ENCODE data around the gene KMT2E. TPM values are rescaled to one million over a fixed set of nuclear protein-coding genes. Genes with fewer than 3 reads are reported as not detected.

The KMT2E gene
- total RNA-seq, 1 experiment from 2014 or later = 49.7 TPM

DNA sequence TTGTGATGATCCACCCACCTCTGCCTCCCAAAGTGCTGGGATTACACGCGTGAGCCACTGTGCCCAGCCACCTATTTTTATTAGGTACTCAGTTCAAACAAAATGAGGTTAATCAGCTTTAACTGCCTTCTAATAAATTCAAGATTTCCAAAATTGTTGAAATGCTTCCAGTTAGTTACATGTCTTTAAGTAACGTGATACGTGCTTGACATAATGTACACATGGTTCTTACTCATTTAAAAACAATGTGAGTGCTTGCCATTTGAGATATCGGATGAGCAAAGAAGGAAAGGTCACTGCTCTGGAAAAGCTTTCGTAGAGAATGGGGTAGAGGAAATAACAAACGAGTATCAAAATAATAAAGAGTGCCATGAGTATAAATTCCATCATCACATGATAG, 83.6 kb downstream of the KMT2E start:
- H3K36me3 Mint-ChIP-seq (ENCODE audit: insufficient read depth, unreplicated experiment) = peaks cover 86% of the 10 kb centered on the region
- intact Hi-C loops (cut with micrococcal nuclease) = no loop called here
- TF ChIP-seq, protein P1, sequence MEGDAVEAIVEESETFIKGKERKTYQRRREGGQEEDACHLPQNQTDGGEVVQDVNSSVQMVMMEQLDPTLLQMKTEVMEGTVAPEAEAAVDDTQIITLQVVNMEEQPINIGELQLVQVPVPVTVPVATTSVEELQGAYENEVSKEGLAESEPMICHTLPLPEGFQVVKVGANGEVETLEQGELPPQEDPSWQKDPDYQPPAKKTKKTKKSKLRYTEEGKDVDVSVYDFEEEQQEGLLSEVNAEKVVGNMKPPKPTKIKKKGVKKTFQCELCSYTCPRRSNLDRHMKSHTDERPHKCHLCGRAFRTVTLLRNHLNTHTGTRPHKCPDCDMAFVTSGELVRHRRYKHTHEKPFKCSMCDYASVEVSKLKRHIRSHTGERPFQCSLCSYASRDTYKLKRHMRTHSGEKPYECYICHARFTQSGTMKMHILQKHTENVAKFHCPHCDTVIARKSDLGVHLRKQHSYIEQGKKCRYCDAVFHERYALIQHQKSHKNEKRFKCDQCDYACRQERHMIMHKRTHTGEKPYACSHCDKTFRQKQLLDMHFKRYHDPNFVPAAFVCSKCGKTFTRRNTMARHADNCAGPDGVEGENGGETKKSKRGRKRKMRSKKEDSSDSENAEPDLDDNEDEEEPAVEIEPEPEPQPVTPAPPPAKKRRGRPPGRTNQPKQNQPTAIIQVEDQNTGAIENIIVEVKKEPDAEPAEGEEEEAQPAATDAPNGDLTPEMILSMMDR (IDR thresholded peaks at IDR 0.05; ENCODE audit: unreplicated experiment) = no peak
- no peaks in the 10 kb centered on the region for H3K9me3 Mint-ChIP-seq (ENCODE audit: unreplicated experiment)
- DNase-seq (ENCODE audit: unreplicated experiment) = peak; percentile 58
- ChIA-PET CTCF (interaction anchor here (1.2 kb wide), 1 partner anchor 116 kb away, joined by 3 read pairs; no protein-coding TSS in a partner anchor), POLR2A (interaction anchor here (0.5 to 0.8 kb wide), 4 partner anchors 15 to 171 kb away, joined by 3 to 4 read pairs (median 3); no protein-coding TSS in a partner anchor)
- BruUV-seq (replicated peaks) = no TSS peak
- H3K27me3 Mint-ChIP-seq (ENCODE audit: insufficient read depth, unreplicated experiment) = no peaks in the 10 kb centered on the region
- peaks cover 7% of the 10 kb centered on the region for H3K4me1 Mint-ChIP-seq (ENCODE audit: insufficient read depth, unreplicated experiment)
- H3K4me3 Mint-ChIP-seq (ENCODE audit: unreplicated experiment) = peak overlapping the region; percentile 15
- no peak overlapping the region for H3K27ac Mint-ChIP-seq (ENCODE audit: low read depth, unreplicated experiment)

DNA sequence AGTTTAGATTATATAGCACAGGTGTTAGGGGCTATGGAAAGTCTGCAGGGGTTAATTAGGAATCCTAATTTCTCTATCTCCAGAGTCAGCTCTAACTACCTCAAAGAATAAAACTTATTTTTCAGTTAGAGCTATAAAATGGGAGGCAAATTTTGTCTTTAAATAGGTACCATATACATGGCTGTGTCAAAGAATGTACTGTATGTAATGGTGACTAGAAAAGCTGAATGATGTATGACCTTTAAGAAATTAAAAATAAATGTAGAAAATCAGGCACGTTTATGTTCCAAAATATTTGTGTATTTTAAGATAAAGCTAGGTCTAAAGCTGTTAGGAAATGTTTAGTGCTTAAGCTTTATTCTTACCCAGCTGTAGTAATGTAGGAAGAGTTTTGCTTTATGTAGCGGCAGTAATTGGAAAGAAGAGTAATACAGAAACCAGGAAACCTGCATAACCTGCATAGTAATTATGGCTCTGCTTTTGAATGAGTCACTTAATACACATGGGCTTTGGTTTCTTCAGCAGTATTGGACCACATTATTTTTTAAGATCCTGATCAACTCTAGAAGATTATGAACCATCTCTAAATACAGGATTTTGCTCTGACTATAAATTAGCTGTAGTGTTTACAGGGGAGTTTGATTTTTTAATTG, 85.0 kb downstream of the KMT2E start:
- ChIA-PET CTCF (interaction anchor here (0.6 to 0.7 kb wide), 2 partner anchors 45 to 63 kb away, joined by 3 read pairs; no protein-coding TSS in a partner anchor), POLR2A (interaction anchor here (1.1 to 1.6 kb wide), 2 partner anchors 11 to 238 kb away, joined by 3 read pairs; no protein-coding TSS in a partner anchor)
- intact Hi-C loops (cut with micrococcal nuclease) = no loop called here
- H3K4me1 Mint-ChIP-seq (ENCODE audit: insufficient read depth, unreplicated experiment) = peaks cover 7% of the 10 kb centered on the region
- no peak for DNase-seq (ENCODE audit: unreplicated experiment)
- BruUV-seq (replicated peaks) = no TSS peak
- H3K27ac Mint-ChIP-seq (ENCODE audit: low read depth, unreplicated experiment) = no peak overlapping the region
- H3K4me3 Mint-ChIP-seq (ENCODE audit: unreplicated experiment) = no peak overlapping the region
- TF ChIP-seq, protein P1 (IDR thresholded peaks at IDR 0.05; ENCODE audit: unreplicated experiment) = no peak
- peaks cover 86% of the 10 kb centered on the region for H3K36me3 Mint-ChIP-seq (ENCODE audit: insufficient read depth, unreplicated experiment)
- no peaks in the 10 kb centered on the region for H3K9me3 Mint-ChIP-seq (ENCODE audit: unreplicated experiment)
- H3K27me3 Mint-ChIP-seq (ENCODE audit: insufficient read depth, unreplicated experiment) = no peaks in the 10 kb centered on the region

DNA sequence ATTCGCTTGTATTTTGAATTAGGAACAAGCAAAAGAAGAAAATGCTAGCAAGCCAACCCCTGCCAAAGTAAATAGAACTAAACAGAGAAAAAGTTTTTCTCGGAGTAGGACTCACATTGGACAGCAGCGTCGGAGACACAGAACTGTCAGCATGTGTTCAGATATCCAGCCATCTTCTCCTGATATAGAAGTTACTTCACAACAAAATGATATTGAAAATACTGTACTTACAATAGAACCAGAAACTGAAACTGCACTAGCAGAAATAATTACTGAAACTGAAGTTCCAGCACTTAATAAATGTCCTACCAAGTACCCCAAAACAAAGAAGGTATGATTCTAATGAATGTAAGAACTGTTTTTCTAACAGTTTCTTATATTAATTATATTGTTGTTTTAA, 87.9 kb downstream of the KMT2E start:
- intact Hi-C loops (cut with micrococcal nuclease) = loop anchor here (10.0 kb wide), 1 partner anchor 233 kb away; no protein-coding TSS in a partner anchor
- TF ChIP-seq, protein P1 (IDR thresholded peaks at IDR 0.05; ENCODE audit: unreplicated experiment) = no peak
- H3K36me3 Mint-ChIP-seq (ENCODE audit: insufficient read depth, unreplicated experiment) = peaks cover 86% of the 10 kb centered on the region
- ChIA-PET CTCF (interaction anchor here (0.6 kb wide), 1 partner anchor 235 kb away, joined by 3 read pairs; no protein-coding TSS in a partner anchor), POLR2A (no interaction called here)
- H3K4me1 Mint-ChIP-seq (ENCODE audit: insufficient read depth, unreplicated experiment) = peaks cover 7% of the 10 kb centered on the region
- no peak overlapping the region for H3K27ac Mint-ChIP-seq (ENCODE audit: low read depth, unreplicated experiment)
- BruUV-seq (replicated peaks) = TSS peak; percentile 13
- H3K27me3 Mint-ChIP-seq (ENCODE audit: insufficient read depth, unreplicated experiment) = no peaks in the 10 kb centered on the region
- no peak overlapping the region for H3K4me3 Mint-ChIP-seq (ENCODE audit: unreplicated experiment)
- no peak for DNase-seq (ENCODE audit: unreplicated experiment)
- no peaks in the 10 kb centered on the region for H3K9me3 Mint-ChIP-seq (ENCODE audit: unreplicated experiment)

DNA sequence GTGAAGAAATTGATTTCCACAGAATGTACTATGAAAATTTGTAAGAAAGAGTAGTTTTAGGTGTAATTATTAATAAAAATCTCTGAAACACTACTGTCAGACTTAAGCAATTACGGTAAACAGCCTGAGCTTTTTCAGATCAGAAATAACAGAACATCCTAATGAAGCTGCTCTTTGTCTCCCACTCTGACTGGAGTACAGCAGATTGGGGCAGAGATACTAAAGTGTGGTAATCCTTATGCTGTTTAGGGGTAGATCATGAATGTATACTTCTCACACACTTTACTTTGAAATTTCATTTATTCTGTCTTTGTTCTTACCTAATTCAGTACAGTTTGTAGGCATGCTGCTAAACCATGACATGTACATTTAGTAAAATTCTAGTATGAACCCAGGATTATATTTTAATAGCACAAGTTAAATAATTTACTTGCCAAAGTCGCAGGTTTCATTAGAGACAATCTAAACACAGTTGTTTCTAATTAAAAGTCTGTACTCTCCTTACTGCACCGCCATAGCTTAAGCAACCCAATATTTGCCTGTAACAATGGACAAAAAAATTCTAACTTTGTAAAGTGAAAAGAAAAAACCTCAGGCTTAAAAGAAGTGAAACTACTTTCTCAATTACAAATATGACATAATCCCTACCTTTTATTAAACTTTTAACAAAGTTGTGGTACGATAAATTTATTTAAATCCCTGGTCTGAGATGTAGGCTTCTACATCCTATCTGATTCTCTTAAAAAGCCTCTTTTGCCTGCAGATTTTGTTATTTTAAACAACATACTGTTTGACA, 88.8 kb downstream of the KMT2E start:
- no peak for DNase-seq (ENCODE audit: unreplicated experiment)
- Mint-ChIP-seq H3K9me3 (ENCODE audit: unreplicated experiment) (no peaks in the 10 kb centered on the region), H3K27ac (ENCODE audit: low read depth, unreplicated experiment) (peak overlapping the region; percentile 42), H3K27me3 (ENCODE audit: insufficient read depth, unreplicated experiment) (no peaks in the 10 kb centered on the region), H3K4me1 (ENCODE audit: insufficient read depth, unreplicated experiment) (peaks cover 3% of the 10 kb centered on the region), H3K36me3 (ENCODE audit: insufficient read depth, unreplicated experiment) (peaks cover 86% of the 10 kb centered on the region), H3K4me3 (ENCODE audit: unreplicated experiment) (no peak overlapping the region)
- ChIA-PET POLR2A (interaction anchor here (0.5 to 0.6 kb wide), 2 partner anchors 136 to 227 kb away, joined by 3 to 4 read pairs; no protein-coding TSS in a partner anchor), CTCF (interaction anchor here (0.6 kb wide), 1 partner anchor 235 kb away, joined by 3 read pairs; no protein-coding TSS in a partner anchor)
- TF ChIP-seq, protein P1 (IDR thresholded peaks at IDR 0.05; ENCODE audit: unreplicated experiment) = no peak
- no TSS peak for BruUV-seq (replicated peaks)
- intact Hi-C loops (cut with micrococcal nuclease) = loop anchor here (10.0 kb wide), 1 partner anchor 232 kb away; no protein-coding TSS in a partner anchor

Data from MCF 10A (cell line).